SK-N-MC (cell line): ENCODE data around the gene EPB41L3.

ENCODE experiments used
- EZH2 ChIP-seq: fragments of 200-600 bp; sonication (generic); IDR thresholded peaks from one replicate; pipeline ENCODE4 v1.6.1; 2017; ENCODE audit warnings: antibody characterized with exemption
- FOXP2 ChIP-seq: optimal IDR thresholded peaks from 2 replicates; pipeline ENCODE3; 2011; ENCODE audit warnings: mild to moderate bottlenecking, moderate library complexity; ENCODE audit not compliant: insufficient read depth; ENCODE audit errors: extremely low read length, control extremely low read depth
- POLR2AphosphoS5 ChIP-seq: IDR thresholded peaks from 2 replicates; pipeline ENCODE4 v1.6.1; 2012; ENCODE audit warnings: mild to moderate bottlenecking, low read depth, low read length, borderline replicate concordance

- TF ChIP-seq POLR2AphosphoS5 (no peak), EZH2 (no peak), FOXP2 (no peak)
Measured at GRCh38 chr18:5419030-5419429, 124.8 kb downstream of the EPB41L3 start.
